Measurements from ENCODE around the gene TPTE.
"Not testable (repeated sequence)": the region's sequence is repeated elsewhere in the genome, so short reads cannot be mapped to it uniquely, and the experiment has no call there.

The TPTE gene

GRCh38 chr21:10640446-10640845 lies 119.1 kb downstream of the TPTE start (continued):
- TF ChIP-seq ZNF426 (tag by site-specific recombination; IDR thresholded peaks at IDR 0.05) = no peak
- no peak for TF ChIP-seq ZNF391 (tag by site-specific recombination; IDR thresholded peaks at IDR 0.05; ENCODE audit: borderline replicate concordance, low read depth)
- TF ChIP-seq AEBP2 (tag by site-specific recombination; IDR thresholded peaks at IDR 0.05; ENCODE audit: borderline replicate concordance) = no peak

- Histone ChIP-seq H3K4me1 (ENCODE audit: control insufficient read depth, insufficient read depth, low read length) (no peaks in the 10 kb centered on the region), H3K9me3 (ENCODE audit: control insufficient read depth, insufficient read depth, low read depth, low read length) (no peaks in the 10 kb centered on the region; the same call in 1 of the 2 replicates), H3K4me3 (ENCODE audit: low read depth, low read length) (no peak overlapping the region), H3K36me3 (ENCODE audit: control insufficient read depth in 2 of 2, insufficient read depth in 1 of 2, low read length in 2 of 2) (no peaks in the 10 kb centered on the region), H3K27ac (ENCODE audit: extremely low read depth, low read depth, low read length) (no peak overlapping the region)
- TF ChIP-seq ZNF341 (tag by site-specific recombination; IDR thresholded peaks at IDR 0.05; ENCODE audit: low read depth) (no peak), ZNF558 (tag by site-specific recombination; IDR thresholded peaks at IDR 0.05) (no peak), TCF7L2 (IDR thresholded peaks at IDR 0.05; ENCODE audit: borderline replicate concordance, low read depth, low read length) (no peak), ZNF19 (tag by site-specific recombination; IDR thresholded peaks at IDR 0.05; ENCODE audit: low read depth) (no peak), KLF7 (tag by site-specific recombination; IDR thresholded peaks at IDR 0.05; ENCODE audit: borderline replicate concordance) (no peak), ZSCAN5A (tag by site-specific recombination; IDR thresholded peaks at IDR 0.05) (no peak), PRDM4 (tag by site-specific recombination; IDR thresholded peaks at IDR 0.05) (no peak), HOXD13 (CRISPR knock-in tag; IDR thresholded peaks at IDR 0.05; ENCODE audit: borderline replicate concordance) (no peak), ZNF354C (tag by site-specific recombination; IDR thresholded peaks at IDR 0.05; ENCODE audit: borderline replicate concordance, low read depth) (no peak), TRIM28 (IDR thresholded peaks at IDR 0.05; ENCODE audit: borderline replicate concordance, low read length) (no peak), ZNF248 (tag by site-specific recombination; IDR thresholded peaks at IDR 0.05) (no peak), ZNF473 (tag by site-specific recombination; IDR thresholded peaks at IDR 0.05) (no peak), WT1 (tag by site-specific recombination; IDR thresholded peaks at IDR 0.05) (no peak), ZNF398 (tag by site-specific recombination; IDR thresholded peaks at IDR 0.05) (no peak), ZNF837 (tag by site-specific recombination; IDR thresholded peaks at IDR 0.05) (no peak), ZNF660 (tag by site-specific recombination; IDR thresholded peaks at IDR 0.05) (no peak), ZNF561 (tag by site-specific recombination; IDR thresholded peaks at IDR 0.05; ENCODE audit: borderline replicate concordance) (no peak)
- POLR2A ChIA-PET = no interaction called here
- CTCF ChIA-PET = no interaction called here
These were observed 119.7 kb downstream of the TPTE start for GRCh38 chr21:10641107-10641506.

- H3K9me3 ChIP-seq (ENCODE audit: control insufficient read depth, insufficient read depth, low read depth, low read length); H3K36me3 ChIP-seq (ENCODE audit: control insufficient read depth in 2 of 2, insufficient read depth in 1 of 2, low read length in 2 of 2); POLR2A ChIA-PET; H3K27ac ChIP-seq (ENCODE audit: extremely low read depth, low read depth, low read length); H3K4me3 ChIP-seq (ENCODE audit: low read depth, low read length); H3K4me1 ChIP-seq (ENCODE audit: control insufficient read depth, insufficient read depth, low read length); CTCF ChIA-PET: not testable (repeated sequence)
These were observed 124.3 kb downstream of the TPTE start for GRCh38 chr21:10645667-10646066.

GRCh38 chr21:10649350-10650149 lies 128.2 kb downstream of the TPTE start:
- H3K9me3 ChIP-seq (ENCODE audit: control insufficient read depth, insufficient read depth, low read depth, low read length); POLR2A ChIA-PET; H3K27ac ChIP-seq (ENCODE audit: extremely low read depth, low read depth, low read length); H3K4me1 ChIP-seq (ENCODE audit: control insufficient read depth, insufficient read depth, low read length); H3K36me3 ChIP-seq (ENCODE audit: control insufficient read depth in 2 of 2, insufficient read depth in 1 of 2, low read length in 2 of 2); H3K4me3 ChIP-seq (ENCODE audit: low read depth, low read length); CTCF ChIA-PET: not testable (repeated sequence)

- CTCF ChIA-PET = interaction anchor here (0.6 kb wide), 1 partner anchor 59 kb away, joined by 3 read pairs; no protein-coding TSS in a partner anchor
- H3K36me3 ChIP-seq (ENCODE audit: control insufficient read depth in 2 of 2, insufficient read depth in 1 of 2, low read length in 2 of 2); H3K4me1 ChIP-seq (ENCODE audit: control insufficient read depth, insufficient read depth, low read length); H3K9me3 ChIP-seq (ENCODE audit: control insufficient read depth, insufficient read depth, low read depth, low read length); POLR2A ChIA-PET; H3K4me3 ChIP-seq (ENCODE audit: low read depth, low read length); H3K27ac ChIP-seq (ENCODE audit: extremely low read depth, low read depth, low read length): not testable (repeated sequence)
These were observed 128.9 kb downstream of the TPTE start for GRCh38 chr21:10650297-10650696.
